GM12892 (cell line): Measurements from ENCODE around the gene RAB10.
A peak's percentile ranks its signal among the peaks of the same experiment; 100 is the strongest.

Experiments
- DNase-seq: peaks from one replicate; pipeline ENCODE4 v3.0.0; 2011; ENCODE audit not compliant: insufficient read length
- FAIRE-seq: peaks from 2 replicates; lab custom pipeline; 2011; peaks lifted over from hg19 to GRCh38; lab: Jason Lieb, UNC
- POLR2A ChIP-seq: IDR thresholded peaks from 2 replicates; pipeline ENCODE4 v1.6.1; 2011; ENCODE audit warnings: low read depth, low read length, control low read depth
- POLR2AphosphoS5 ChIP-seq: IDR thresholded peaks from 2 replicates; pipeline ENCODE4 v1.6.1; 2011; ENCODE audit warnings: low read depth, low read length, control low read depth
- TAF1 ChIP-seq: IDR thresholded peaks from 2 replicates; pipeline ENCODE4 v1.6.1; 2011; ENCODE audit warnings: low read depth, mild to moderate bottlenecking, control low read depth, low read length, borderline replicate concordance

RAB10 gene

GRCh38 chr2:26182887-26183630 lies 149.2 kb downstream of the RAB10 start:
- TF ChIP-seq TAF1 (no peak), POLR2AphosphoS5 (no peak), POLR2A (no peak)
- FAIRE-seq (no peak), DNase-seq (no peak)

- TF ChIP-seq POLR2A (no peak), TAF1 (no peak), POLR2AphosphoS5 (no peak)
- FAIRE-seq: no peak
- DNase-seq: no peak
Measured at GRCh38 chr2:26184121-26184520, 150.2 kb downstream of the RAB10 start.

- DNase-seq (peak; percentile 92), FAIRE-seq (peak; percentile 24)
- TF ChIP-seq POLR2AphosphoS5: no peak
- TF ChIP-seq POLR2A: peak; percentile 64; the same call in 1 of the 2 replicates
Measured at GRCh38 chr2:26184555-26185303, 150.8 kb downstream of the RAB10 start.

GRCh38 chr2:26185304-26185928 lies 151.5 kb downstream of the RAB10 start:
- TF ChIP-seq POLR2A (no peak), TAF1 (no peak), POLR2AphosphoS5 (no peak)
- FAIRE-seq (no peak), DNase-seq (no peak)

GRCh38 chr2:26185954-26186770 lies 152.3 kb downstream of the RAB10 start:
- FAIRE-seq: no peak
- no peak for DNase-seq
- TF ChIP-seq POLR2A (no peak), POLR2AphosphoS5 (no peak), TAF1 (no peak)
